Muscle of arm (tissue), 12 donors: ENCODE results near the gene PXYLP1. TPM values are rescaled to one million over a fixed set of nuclear protein-coding genes. Genes with fewer than 3 reads are reported as not detected.

Source experiments
- DNase-seq: peaks from one replicate; pipeline ENCODE4 v3.0.0-alpha.2; 2013
- polyA plus RNA-seq, 12 donors: library from polyadenylated mRNA; unstranded; fragments of 120-200 nt; gene quantifications; one replicate each; pipeline ENCODE4 v1.2.1, GENCODE V29; 2013; ENCODE audit not compliant: insufficient read length in 12 of 12

The PXYLP1 gene
- polyA plus RNA-seq, 12 donors = 12.6 to 33.9 (median 20.0) TPM; not detected in 1

GRCh38 chr3:141225939-141226338, 5.7 kb upstream of the PXYLP1 start:
- DNase-seq = no peak

- DNase-seq = no peak
Measured at GRCh38 chr3:141227216-141227615, 4.4 kb upstream of the PXYLP1 start.

DNA sequence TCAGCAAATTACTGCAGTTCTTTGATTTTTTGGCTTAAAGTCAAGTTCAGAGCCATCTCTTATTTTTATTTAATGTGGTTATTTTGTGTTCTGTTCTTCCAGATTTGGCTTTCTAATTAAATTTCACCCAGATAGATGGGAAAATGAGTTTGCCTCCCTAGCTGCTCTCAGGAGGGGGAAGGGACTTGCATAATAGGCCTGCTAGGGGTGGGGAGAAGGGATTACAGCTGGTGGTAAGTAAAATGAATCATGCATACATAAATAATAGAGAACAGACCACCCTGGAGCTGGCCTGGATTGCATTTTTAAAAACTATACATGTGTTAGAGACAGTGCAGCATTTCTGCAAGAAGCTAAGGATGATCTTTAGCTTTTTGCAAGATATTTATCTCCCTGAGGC, 3.9 kb upstream of the PXYLP1 start:
- peak; percentile 49 for DNase-seq

DNA sequence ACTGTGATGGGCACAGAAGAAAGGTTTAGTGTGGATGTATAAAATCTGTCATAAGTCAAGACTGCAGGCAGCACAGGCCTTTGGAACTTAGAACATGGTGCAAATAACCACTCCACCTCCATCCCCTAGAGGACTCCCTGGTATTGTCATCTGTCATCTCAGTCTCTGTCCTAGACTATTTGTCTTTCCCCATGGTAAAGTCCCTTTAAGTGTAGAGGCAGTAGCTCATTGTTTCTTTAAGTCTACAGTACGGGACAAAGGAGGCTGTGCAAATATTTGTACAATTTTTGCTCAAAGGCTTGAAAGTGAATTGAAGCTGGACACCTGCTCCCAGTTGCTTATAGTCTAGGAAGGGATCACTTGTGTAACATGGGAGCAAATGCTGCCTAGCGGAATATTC, 3.2 kb upstream of the PXYLP1 start:
- DNase-seq = no peak

- no peak for DNase-seq
Measured at GRCh38 chr3:141229132-141229531, 2.5 kb upstream of the PXYLP1 start.

DNA sequence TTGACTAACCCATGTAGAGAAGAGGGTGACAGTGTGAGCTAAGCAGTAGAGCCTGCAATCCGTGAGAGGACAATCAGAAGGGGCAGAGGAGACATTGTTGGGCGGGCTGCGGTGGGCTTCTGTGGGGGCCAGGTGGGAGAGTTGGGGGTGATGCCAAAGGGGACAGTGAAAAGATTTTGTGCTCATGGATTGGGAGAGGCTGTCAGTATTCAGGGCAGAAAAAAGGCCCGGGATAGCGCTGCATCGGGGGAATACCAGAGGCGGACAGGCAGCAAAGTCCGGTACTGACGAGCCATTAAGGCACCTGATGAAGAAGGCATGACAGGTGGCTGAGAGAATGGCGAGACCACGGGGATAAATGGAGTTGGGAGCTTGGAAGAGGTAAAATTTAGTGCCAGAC, 1.3 kb upstream of the PXYLP1 start:
- no peak for DNase-seq

GRCh38 chr3:141231952-141232823, 563 bp downstream of the PXYLP1 start:
- no peak for DNase-seq

GRCh38 chr3:141233457-141234161, 2.0 kb downstream of the PXYLP1 start:
- no peak for DNase-seq

GRCh38 chr3:141234283-141234682, 2.7 kb downstream of the PXYLP1 start:
- DNase-seq = no peak

- no peak for DNase-seq
Measured at GRCh38 chr3:141235661-141236171, 4.1 kb downstream of the PXYLP1 start.

DNA sequence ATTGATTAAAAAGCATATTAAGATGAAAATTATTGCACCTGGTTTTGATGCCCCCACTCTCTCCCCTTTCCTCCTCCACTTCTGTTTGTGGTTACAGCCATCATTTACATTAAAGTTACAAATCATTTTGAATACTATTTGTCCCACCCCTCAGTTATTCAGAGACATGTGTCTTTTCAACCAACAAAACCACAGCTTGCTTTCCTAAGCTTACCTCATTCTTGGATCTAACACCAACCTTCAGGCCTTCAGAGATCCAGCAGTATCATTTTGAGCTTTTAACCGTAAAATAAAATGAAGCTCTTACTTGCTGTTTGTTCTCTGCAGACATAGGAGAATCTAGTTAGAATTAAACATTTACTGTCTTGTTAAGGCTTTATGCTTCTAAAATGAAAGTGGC, 4.7 kb downstream of the PXYLP1 start:
- DNase-seq = no peak

DNA sequence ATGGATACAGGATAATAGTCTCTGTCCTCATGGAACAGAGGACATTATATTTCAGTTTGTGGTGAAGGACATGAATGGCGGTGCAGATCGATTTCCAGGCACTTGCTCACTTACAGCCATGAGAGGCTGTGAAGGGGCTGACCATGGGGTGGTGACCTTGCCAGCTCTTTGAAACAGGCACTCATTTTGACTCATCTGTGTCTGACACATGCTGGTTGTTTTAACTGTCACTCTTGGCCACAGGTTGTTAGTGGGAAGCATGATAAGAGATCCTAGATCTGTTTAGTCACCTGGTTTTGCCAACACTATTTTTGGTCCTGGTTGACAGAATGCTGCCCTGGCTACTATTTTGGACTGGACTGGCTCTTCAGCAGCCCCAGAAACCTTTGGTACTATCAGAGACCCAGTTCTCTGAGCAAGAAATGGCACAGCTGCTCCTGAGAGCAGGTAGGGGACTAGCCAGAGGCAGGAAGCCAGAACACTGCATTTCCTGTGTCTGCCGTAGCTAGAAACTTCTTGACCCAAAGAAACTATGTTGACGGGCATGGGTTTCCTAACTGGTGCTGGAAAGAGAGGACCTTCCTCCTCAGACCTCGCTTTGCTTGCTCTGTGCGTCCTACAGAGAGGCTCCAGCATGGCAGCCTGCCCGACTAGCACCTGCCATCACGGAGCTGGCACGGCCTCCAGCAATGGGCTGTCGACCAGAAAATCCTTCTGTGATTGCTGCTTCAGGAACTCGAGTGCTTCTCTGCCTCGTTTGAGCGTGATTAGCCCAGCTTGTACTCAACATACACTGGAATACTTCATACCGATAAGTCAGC, 6.3 kb downstream of the PXYLP1 start:
- no peak for DNase-seq

GRCh38 chr3:141239511-141240281, 8.1 kb downstream of the PXYLP1 start:
- no peak for DNase-seq

DNA sequence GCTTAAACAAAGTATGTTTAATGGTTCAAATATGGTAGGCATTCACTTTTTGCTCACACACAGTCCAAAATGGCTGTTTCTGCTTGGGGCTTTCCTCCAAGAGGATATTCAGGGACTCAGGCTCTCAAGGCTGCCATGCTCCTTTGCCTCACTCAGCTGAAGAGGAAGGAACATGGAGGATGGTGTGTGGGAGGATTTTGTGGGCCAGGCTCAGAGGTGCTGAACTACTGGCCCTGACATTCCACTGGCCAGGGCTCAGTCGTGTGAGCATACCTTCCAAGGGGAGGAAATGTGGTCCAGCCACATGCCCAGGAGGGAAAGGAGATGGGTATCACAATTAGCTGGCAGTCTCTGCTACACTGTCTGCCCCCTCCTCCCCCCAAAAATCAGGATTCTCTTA, 8.7 kb downstream of the PXYLP1 start:
- DNase-seq = no peak

GRCh38 chr3:141240687-141241615, 9.3 kb downstream of the PXYLP1 start:
- DNase-seq = no peak

GRCh38 chr3:141241616-141242376, 10.2 kb downstream of the PXYLP1 start:
- peak; percentile 66 for DNase-seq

DNA sequence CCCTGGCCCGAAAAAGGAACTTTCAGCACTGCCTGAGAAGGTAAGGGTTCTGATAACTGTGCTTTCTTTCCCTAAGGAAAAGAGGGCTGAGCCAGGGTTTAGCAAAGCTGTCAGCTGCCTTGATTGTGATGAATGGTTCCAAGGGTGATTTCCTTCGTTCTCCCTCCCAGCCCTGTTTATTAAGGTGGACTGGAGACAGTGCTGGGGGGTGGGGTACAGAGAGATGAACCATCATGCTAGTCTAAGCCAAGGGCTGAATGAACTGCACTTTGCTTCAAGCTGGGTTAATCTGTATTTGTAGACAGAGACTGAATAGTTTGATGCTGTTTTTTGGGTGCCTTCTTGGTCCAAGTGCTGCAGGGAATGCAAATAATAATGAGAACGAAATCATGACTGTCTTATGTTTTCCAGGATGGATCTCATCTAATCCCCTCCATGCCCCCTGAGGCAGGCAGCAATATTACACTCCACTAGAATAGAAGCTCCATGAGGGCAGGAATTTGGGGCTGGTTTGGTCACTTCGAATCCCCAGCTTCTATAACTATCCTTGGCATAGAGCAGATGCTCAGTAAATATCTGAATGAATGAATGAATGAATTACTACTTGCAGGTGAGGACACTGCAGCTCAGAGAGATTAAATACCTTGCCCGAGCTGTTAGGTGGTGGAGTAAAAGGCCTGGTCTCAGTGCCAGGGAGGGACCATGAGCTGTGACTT, 10.9 kb downstream of the PXYLP1 start:
- DNase-seq = no peak

DNA sequence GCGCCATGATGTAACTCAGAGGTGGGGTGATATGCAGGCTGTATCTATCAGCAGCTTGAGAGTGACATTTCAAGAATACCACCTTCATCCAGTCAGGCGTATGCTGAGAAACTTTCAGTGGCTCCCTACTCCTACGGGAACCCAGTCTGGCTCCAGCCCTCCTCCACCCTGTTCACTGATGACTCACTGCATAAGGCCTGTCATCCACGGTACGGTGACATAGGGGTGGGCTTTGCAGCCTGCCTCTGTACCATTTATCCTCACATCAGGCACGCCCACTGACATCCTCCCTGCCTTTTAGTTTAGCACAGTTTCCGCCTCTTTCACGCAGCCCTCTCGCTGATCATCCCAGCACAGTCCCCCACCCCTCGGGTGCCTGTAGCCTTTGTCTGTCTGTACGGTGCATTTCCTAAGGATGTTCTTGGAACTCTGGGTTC, 11.7 kb downstream of the PXYLP1 start:
- DNase-seq = no peak
